IMR-90 (cell line): ENCODE measurements around the gene GGNBP2.

Experiments
- CTCF ChIP-seq: conservative IDR thresholded peaks from 2 replicates; pipeline ENCODE4 v1.5.1; 2012; ENCODE audit warnings: mild to moderate bottlenecking, low read depth, low read length, improper control_type of control experiment
- POLR2A ChIP-seq: IDR thresholded peaks from 2 replicates; pipeline ENCODE4 v1.6.1; 2012; ENCODE audit warnings: mild to moderate bottlenecking, low read depth, low read length

- TF ChIP-seq POLR2A (no peak), CTCF (no peak)
Measured at GRCh38 chr17:36547776-36548175, 3.1 kb downstream of the GGNBP2 start.
